ENCODE data around the gene DPF3. TPM values are rescaled to one million over a fixed set of nuclear protein-coding genes. Genes with fewer than 3 reads are reported as not detected.

DPF3 gene
- total RNA-seq, 4 donors from 2014 or later, result 0.39 to 3.4 (median 1.6) TPM

DNA sequence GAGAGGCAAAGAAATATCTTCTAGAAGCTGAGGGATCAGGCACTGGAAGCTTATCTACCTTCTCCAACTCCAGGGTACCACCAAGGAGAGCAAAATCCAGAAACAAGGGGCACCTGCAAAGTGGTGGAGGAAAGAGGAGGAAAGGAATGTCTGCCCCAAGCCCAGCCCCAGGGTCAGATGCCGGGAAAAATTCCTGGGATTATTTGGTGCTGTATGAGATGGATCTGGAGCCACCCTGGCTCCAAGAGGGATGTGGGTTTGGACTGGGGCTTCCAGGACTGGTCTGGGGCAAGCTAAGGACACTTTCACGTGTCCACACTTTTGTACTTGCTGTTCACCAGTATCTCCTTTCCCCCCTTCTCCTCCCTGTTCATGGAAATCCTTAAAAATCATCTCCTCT is 69.8 kb downstream of the DPF3 start:
- Histone ChIP-seq H3K4me1 (no peaks in the 10 kb centered on the region), H3K27me3 (peaks cover 2% of the 10 kb centered on the region), H3K36me3 (no peaks in the 10 kb centered on the region), H3K9me3 (no peaks in the 10 kb centered on the region), H3K4me3 (no peak overlapping the region), H3K27ac (no peak overlapping the region)
- 70% methylated on average over 2 of the region's 2 CpGs for WGBS
- TF ChIP-seq POLR2A (IDR thresholded peaks at IDR 0.05), result no peak
- TF ChIP-seq POLR2AphosphoS5 (IDR thresholded peaks at IDR 0.05), result no peak
- no peak for TF ChIP-seq CTCF (IDR thresholded peaks at IDR 0.05)
- TF ChIP-seq EP300 (IDR thresholded peaks at IDR 0.05), result no peak
- peak in 1 of 2 donors; percentile 16 for DNase-seq (ENCODE audit: low spot score in 2 of 2)

DNA sequence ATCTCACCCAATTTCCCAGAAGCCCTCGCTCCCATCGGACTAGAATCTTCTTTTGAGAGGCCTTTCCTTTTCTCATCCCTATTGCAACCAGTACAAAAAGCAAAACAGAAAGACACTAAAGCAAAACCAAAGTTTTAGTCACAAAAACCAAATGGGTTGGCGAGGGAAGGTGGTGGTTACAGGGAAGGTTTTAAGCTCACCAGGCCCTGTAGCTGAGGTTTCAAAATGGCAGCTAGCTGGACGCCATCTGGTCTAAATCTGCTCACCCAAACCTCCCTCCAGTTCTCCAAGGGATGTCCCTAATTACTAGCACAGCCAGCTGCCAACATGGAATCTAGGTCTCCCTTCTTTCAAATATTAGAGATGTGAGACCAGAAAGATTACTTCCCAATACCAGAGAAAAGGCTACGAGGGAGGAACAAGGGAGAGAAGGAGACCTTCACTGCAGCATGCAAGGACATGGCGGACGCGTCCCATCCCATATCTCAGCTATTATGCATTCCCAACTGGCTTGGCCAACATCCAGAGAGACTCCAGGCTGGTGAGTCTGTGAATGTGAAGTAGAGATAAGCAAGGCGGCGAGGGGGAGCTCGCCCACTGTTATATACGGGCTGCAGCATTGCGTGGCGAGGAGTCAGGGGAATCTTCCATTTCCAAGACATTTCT is 70.8 kb downstream of the DPF3 start:
- TF ChIP-seq EP300 (IDR thresholded peaks at IDR 0.05) (no peak), POLR2AphosphoS5 (IDR thresholded peaks at IDR 0.05) (no peak), POLR2A (IDR thresholded peaks at IDR 0.05) (no peak), CTCF (IDR thresholded peaks at IDR 0.05) (no peak)
- Histone ChIP-seq H3K36me3 (no peaks in the 10 kb centered on the region), H3K9me3 (no peaks in the 10 kb centered on the region), H3K4me3 (no peak overlapping the region), H3K4me1 (no peaks in the 10 kb centered on the region), H3K27me3 (peaks cover 2% of the 10 kb centered on the region), H3K27ac (no peak overlapping the region)
- 85% methylated on average over 14 of the region's 14 CpGs for whole genome bisulfite sequencing
- DNase-seq (ENCODE audit: low spot score in 2 of 2), result peak in 1 of 2 donors; percentile 16

GRCh38 chr14:72818998-72819397 is 74.9 kb downstream of the DPF3 start:
- H3K36me3 ChIP-seq, result no peaks in the 10 kb centered on the region
- H3K4me3 ChIP-seq, result no peak overlapping the region
- DNase-seq (ENCODE audit: low spot score in 2 of 2), result no peak
- TF ChIP-seq POLR2A (IDR thresholded peaks at IDR 0.05) (no peak), CTCF (IDR thresholded peaks at IDR 0.05) (no peak), POLR2AphosphoS5 (IDR thresholded peaks at IDR 0.05) (no peak), EP300 (IDR thresholded peaks at IDR 0.05) (no peak)
- H3K27ac ChIP-seq, result no peak overlapping the region
- H3K27me3 ChIP-seq, result no peaks in the 10 kb centered on the region
- WGBS, result 89% methylated on average over 3 of the region's 3 CpGs
- no peaks in the 10 kb centered on the region for H3K4me1 ChIP-seq
- no peaks in the 10 kb centered on the region for H3K9me3 ChIP-seq

- Histone ChIP-seq H3K27ac (no peak overlapping the region), H3K27me3 (no peaks in the 10 kb centered on the region), H3K9me3 (no peaks in the 10 kb centered on the region), H3K36me3 (no peaks in the 10 kb centered on the region), H3K4me1 (no peaks in the 10 kb centered on the region), H3K4me3 (no peak overlapping the region)
- TF ChIP-seq POLR2A (IDR thresholded peaks at IDR 0.05) (no peak), POLR2AphosphoS5 (IDR thresholded peaks at IDR 0.05) (no peak), CTCF (IDR thresholded peaks at IDR 0.05) (no peak), EP300 (IDR thresholded peaks at IDR 0.05) (no peak)
- 66% methylated on average over 2 of the region's 2 CpGs for WGBS
- peak in 1 of 2 donors; percentile 2 for DNase-seq (ENCODE audit: low spot score in 2 of 2)
Observed at GRCh38 chr14:72816287-72816686, 77.6 kb downstream of the DPF3 start.

DNA sequence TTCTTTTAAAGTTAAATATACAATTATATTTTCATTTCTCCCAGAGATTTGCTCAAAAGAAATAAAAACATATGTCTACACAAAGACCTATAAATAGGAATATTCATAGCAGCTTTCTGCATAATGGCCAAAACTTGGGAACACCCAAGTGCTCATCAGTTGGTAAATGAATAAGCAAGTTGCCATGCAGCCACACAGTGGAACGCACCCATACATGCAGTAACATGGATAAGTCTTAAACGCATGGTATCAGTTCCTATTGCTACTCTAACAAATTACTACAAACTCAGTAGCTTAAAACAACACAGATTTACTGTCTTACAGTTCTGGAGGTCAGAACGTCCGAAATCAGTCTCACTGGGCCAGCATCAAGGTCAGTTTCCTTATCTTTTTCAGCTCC is 78.5 kb downstream of the DPF3 start:
- Histone ChIP-seq H3K4me1 (no peaks in the 10 kb centered on the region), H3K4me3 (no peak overlapping the region), H3K27ac (no peak overlapping the region), H3K36me3 (no peaks in the 10 kb centered on the region), H3K27me3 (no peaks in the 10 kb centered on the region), H3K9me3 (no peaks in the 10 kb centered on the region)
- WGBS, result 57% methylated on average over 4 of the region's 4 CpGs
- DNase-seq (ENCODE audit: low spot score in 2 of 2), result no peak
- TF ChIP-seq POLR2AphosphoS5 (IDR thresholded peaks at IDR 0.05) (no peak), POLR2A (IDR thresholded peaks at IDR 0.05) (no peak), CTCF (IDR thresholded peaks at IDR 0.05) (no peak)

Measured in suprapubic skin (tissue), 4 donors.